ENCODE data around the gene PTPRS. TPM values are rescaled to one million over a fixed set of nuclear protein-coding genes. Genes with fewer than 3 reads are reported as not detected.

Gene PTPRS
- total RNA-seq (ENCODE audit: low replicate concordance): 79.3 and 102 TPM in 2 replicates

GRCh38 chr19:5340637-5341447, at the start of gene PTPRS:
PTPRS (minus strand) TSS chr19:5340812; CDS start chr19:5286140, 54,672 bp downstream.

Other genes with a start within 250 kb of the PTPRS start
- gene ZNRF4, start 114.6 kb upstream of the PTPRS start, total RNA-seq (ENCODE audit: low replicate concordance): not detected in 2 replicates
- gene TINCR, start 227.1 kb upstream of the PTPRS start, total RNA-seq (ENCODE audit: low replicate concordance): under 0.01 and 0.08 TPM in 2 replicates